PC-3 (cell line): ENCODE measurements around the gene SCAI. TPM values are rescaled to one million over a fixed set of nuclear protein-coding genes. Genes with fewer than 3 reads are reported as not detected.

Source experiments
- ATAC-seq: fragments of 200-7000 bp; cut with Tn5 transposase; 2 replicates; pipeline ENCODE4 v1.9.1; 2020; ENCODE audit warnings: mild to moderate bottlenecking, moderate library complexity
- BruUV-seq: library from RNA; stranded (reverse); fragments of 400-500 nt; replicated peaks from 2 replicates; lab custom pipeline; 2021; lab: Mats Ljungman, UMichigan
- CTCF ChIA-PET: fragments of 300-600 bp; sonication (Branson Sonifier 250); formaldehyde crosslinking; loops from one replicate; lab custom pipeline; 2022; ENCODE audit warnings: antibody characterized with exemption; lab: Charles Lee
- POLR2A ChIA-PET: fragments of 300-600 bp; sonication (Branson Sonifier 250); formaldehyde crosslinking; loops from one replicate; lab custom pipeline; 2022; ENCODE audit warnings: antibody characterized with exemption; ENCODE audit not compliant: unreplicated experiment; lab: Charles Lee
- DNase-seq: peaks from one replicate; pipeline ENCODE4 v3.0.0-alpha.2; 2015
- H2AFZ ChIP-seq: fragments of 300-600 bp; sonication (generic); 2 replicates; pipeline ENCODE4 v1.6.0; 2016; ENCODE audit warnings: antibody characterized with exemption, low read length
- H3F3A ChIP-seq: fragments of 300-600 bp; sonication (generic); one replicate; pipeline ENCODE4 v1.6.0; 2017; ENCODE audit warnings: antibody characterized with exemption, low read length, control low read depth, mild to moderate bottlenecking; ENCODE audit not compliant: unreplicated experiment
- H3K27ac ChIP-seq: fragments of 300-600 bp; sonication (generic); 2 replicates; pipeline ENCODE4 v1.5.1; 2016; ENCODE audit warnings: mild to moderate bottlenecking, low read length
- H3K27me3 ChIP-seq: fragments of 300-600 bp; sonication (generic); 2 replicates; pipeline ENCODE4 v1.6.1; 2016; ENCODE audit warnings: low read length, mixed read lengths
- H3K36me3 ChIP-seq: fragments of 300-600 bp; sonication (generic); 2 replicates; pipeline ENCODE4 v1.6.1; 2016; ENCODE audit warnings: low read depth, mixed run types, low read length, mixed read lengths
- H3K4me1 ChIP-seq: fragments of 300-600 bp; sonication (generic); 2 replicates; pipeline ENCODE4 v1.5.1; 2016; ENCODE audit warnings: low read length; ENCODE audit not compliant: insufficient read depth
- H3K4me2 ChIP-seq: fragments of 300-600 bp; sonication (generic); 2 replicates; pipeline ENCODE4 v1.6.0; 2016; ENCODE audit warnings: low read length
- H3K4me3 ChIP-seq: fragments of 300-600 bp; sonication (generic); 2 replicates; pipeline ENCODE4 v1.5.1; 2016; ENCODE audit warnings: mild to moderate bottlenecking, low read length, mixed read lengths
- H3K79me2 ChIP-seq: fragments of 300-600 bp; sonication (generic); 2 replicates; pipeline ENCODE4 v1.6.1; 2017; ENCODE audit warnings: low read length, mixed read lengths
- H3K9ac ChIP-seq: fragments of 300-600 bp; sonication (generic); 2 replicates; pipeline ENCODE4 v1.6.0; 2016; ENCODE audit warnings: mild to moderate bottlenecking, low read length
- H3K9me2 ChIP-seq: fragments of 300-600 bp; sonication (generic); replicated peaks from 2 replicates; pipeline ENCODE4 v1.6.1; 2016; ENCODE audit warnings: mixed run types, low read length, mixed read lengths
- H3K9me3 ChIP-seq: fragments of 300-600 bp; sonication (generic); 2 replicates; pipeline ENCODE4 v1.6.1; 2016; ENCODE audit warnings: low read length, mixed read lengths
- H4K20me1 ChIP-seq: fragments of 300-600 bp; sonication (generic); 2 replicates; pipeline ENCODE4 v1.6.1; 2016; ENCODE audit warnings: low read length, mixed read lengths
- EZH2 ChIP-seq: fragments of 300-600 bp; sonication (generic); IDR thresholded peaks from one replicate; pipeline ENCODE4 v1.6.1; 2017; ENCODE audit warnings: antibody characterized with exemption, mild to moderate bottlenecking, low read length; ENCODE audit not compliant: unreplicated experiment
- EZH2phosphoT487 ChIP-seq: fragments of 300-600 bp; sonication (generic); IDR thresholded peaks from 2 replicates; pipeline ENCODE4 v1.6.1; 2018; ENCODE audit warnings: mild to moderate bottlenecking, antibody characterized with exemption, low read length, borderline replicate concordance
- intact Hi-C: fragments of 100-400 bp; cut with micrococcal nuclease; formaldehyde crosslinking; loops from 2 replicates; pipeline ENCODE4 v1.9.0; 2023
- total RNA-seq: library from RNA; depleted of rRNA; stranded (reverse); fragments of >200 nt; gene quantifications from 2 replicates; pipeline ENCODE4 v1.2.3, GENCODE V29; 2014
- TF ChIP-seq, protein P1 (sequence below): fragments of 300-600 bp; sonication (generic); conservative IDR thresholded peaks from 2 replicates; pipeline ENCODE4 v1.5.1; 2017; ENCODE audit warnings: antibody characterized with exemption, low read depth, mild to moderate bottlenecking, low read length

The SCAI gene
- total RNA-seq, 1 experiment from 2014 or later = 5.2 TPM

- no peaks in the 10 kb centered on the region for H3K79me2 ChIP-seq
- H3K36me3 ChIP-seq = no peaks in the 10 kb centered on the region
- ATAC-seq (no peak), DNase-seq (no peak)
- H2AFZ ChIP-seq = no peak overlapping the region
- CTCF ChIA-PET = no interaction called here
- intact Hi-C loops = no loop called here
- no peak for TF ChIP-seq EZH2
- TF ChIP-seq EZH2phosphoT487 = no peak
- TF ChIP-seq, protein P1, sequence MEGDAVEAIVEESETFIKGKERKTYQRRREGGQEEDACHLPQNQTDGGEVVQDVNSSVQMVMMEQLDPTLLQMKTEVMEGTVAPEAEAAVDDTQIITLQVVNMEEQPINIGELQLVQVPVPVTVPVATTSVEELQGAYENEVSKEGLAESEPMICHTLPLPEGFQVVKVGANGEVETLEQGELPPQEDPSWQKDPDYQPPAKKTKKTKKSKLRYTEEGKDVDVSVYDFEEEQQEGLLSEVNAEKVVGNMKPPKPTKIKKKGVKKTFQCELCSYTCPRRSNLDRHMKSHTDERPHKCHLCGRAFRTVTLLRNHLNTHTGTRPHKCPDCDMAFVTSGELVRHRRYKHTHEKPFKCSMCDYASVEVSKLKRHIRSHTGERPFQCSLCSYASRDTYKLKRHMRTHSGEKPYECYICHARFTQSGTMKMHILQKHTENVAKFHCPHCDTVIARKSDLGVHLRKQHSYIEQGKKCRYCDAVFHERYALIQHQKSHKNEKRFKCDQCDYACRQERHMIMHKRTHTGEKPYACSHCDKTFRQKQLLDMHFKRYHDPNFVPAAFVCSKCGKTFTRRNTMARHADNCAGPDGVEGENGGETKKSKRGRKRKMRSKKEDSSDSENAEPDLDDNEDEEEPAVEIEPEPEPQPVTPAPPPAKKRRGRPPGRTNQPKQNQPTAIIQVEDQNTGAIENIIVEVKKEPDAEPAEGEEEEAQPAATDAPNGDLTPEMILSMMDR = no peak
- H3K4me3 ChIP-seq = no peak overlapping the region
- no peak overlapping the region for H3K4me2 ChIP-seq
- no peak overlapping the region for H3K27ac ChIP-seq
- BruUV-seq = no TSS peak
- H3K27me3 ChIP-seq = no peaks in the 10 kb centered on the region
- POLR2A ChIA-PET = no interaction called here
- H3K9ac ChIP-seq = no peak overlapping the region
- H4K20me1 ChIP-seq = no peaks in the 10 kb centered on the region
- H3K9me3 ChIP-seq = no peaks in the 10 kb centered on the region
- no peaks in the 10 kb centered on the region for H3K4me1 ChIP-seq
- no peaks in the 10 kb centered on the region for H3F3A ChIP-seq
- no peaks in the 10 kb centered on the region for H3K9me2 ChIP-seq
Observed at GRCh38 chr9:125091121-125091520, 52.2 kb downstream of the SCAI start.

DNA sequence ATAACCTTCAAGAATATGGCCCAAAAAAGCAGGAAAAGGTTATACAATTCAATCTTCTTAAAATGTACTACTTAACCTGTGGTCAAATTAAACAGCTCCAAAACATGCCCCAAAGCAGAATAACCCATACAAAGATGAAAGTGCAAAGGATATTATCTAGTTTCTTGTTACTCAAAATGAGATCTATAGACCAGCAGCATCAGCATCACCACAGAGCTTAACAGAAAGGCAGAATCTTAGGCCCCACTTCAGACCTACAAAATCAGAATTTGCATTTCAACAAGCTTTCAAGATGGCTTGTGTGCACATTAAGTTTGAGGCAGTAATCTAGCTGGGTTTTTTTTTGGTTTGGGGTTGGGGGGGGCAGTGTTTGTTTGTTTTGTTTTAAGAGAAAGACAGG, 54.0 kb downstream of the SCAI start:
- H3F3A ChIP-seq = no peaks in the 10 kb centered on the region
- no peak overlapping the region for H3K27ac ChIP-seq
- no TSS peak for BruUV-seq
- TF ChIP-seq EZH2phosphoT487 = no peak
- TF ChIP-seq, protein P1 = no peak
- no peak for TF ChIP-seq EZH2
- no peak overlapping the region for H2AFZ ChIP-seq
- no peaks in the 10 kb centered on the region for H3K27me3 ChIP-seq
- no peaks in the 10 kb centered on the region for H3K9me3 ChIP-seq
- ATAC-seq = no peak
- no peak overlapping the region for H3K4me3 ChIP-seq
- H3K9me2 ChIP-seq = no peaks in the 10 kb centered on the region
- DNase-seq = no peak
- CTCF ChIA-PET = no interaction called here
- no peaks in the 10 kb centered on the region for H4K20me1 ChIP-seq
- intact Hi-C loops = no loop called here
- no peaks in the 10 kb centered on the region for H3K36me3 ChIP-seq
- no peak overlapping the region for H3K9ac ChIP-seq
- POLR2A ChIA-PET = interaction anchor here (0.6 kb wide), 1 partner anchor 156 kb away, joined by 3 read pairs; no protein-coding TSS in a partner anchor
- no peaks in the 10 kb centered on the region for H3K4me1 ChIP-seq
- H3K4me2 ChIP-seq = no peak overlapping the region
- H3K79me2 ChIP-seq = no peaks in the 10 kb centered on the region

GRCh38 chr9:125088752-125089151, 54.6 kb downstream of the SCAI start:
- ChIA-PET POLR2A (no interaction called here), CTCF (no interaction called here)
- no peak for DNase-seq
- no peak overlapping the region for H3K27ac ChIP-seq
- H3K4me1 ChIP-seq = no peaks in the 10 kb centered on the region
- no peak overlapping the region for H3K4me3 ChIP-seq
- no peaks in the 10 kb centered on the region for H3F3A ChIP-seq
- ATAC-seq = no peak
- intact Hi-C loops = no loop called here
- H3K9ac ChIP-seq = no peak overlapping the region
- H3K4me2 ChIP-seq = no peak overlapping the region
- no peaks in the 10 kb centered on the region for H3K36me3 ChIP-seq
- H2AFZ ChIP-seq = no peak overlapping the region
- no peaks in the 10 kb centered on the region for H4K20me1 ChIP-seq
- TF ChIP-seq EZH2phosphoT487 (no peak), EZH2 (no peak)
- TF ChIP-seq, protein P1 = no peak
- H3K9me3 ChIP-seq = no peaks in the 10 kb centered on the region
- H3K27me3 ChIP-seq = no peaks in the 10 kb centered on the region
- H3K79me2 ChIP-seq = no peaks in the 10 kb centered on the region
- no TSS peak for BruUV-seq
- no peaks in the 10 kb centered on the region for H3K9me2 ChIP-seq
